Bone marrow (tissue), 2 donors: ENCODE data around the gene DYRK1B.
"Not testable (repeated sequence)": the region's sequence is repeated elsewhere in the genome, so short reads cannot be mapped to it uniquely, and the experiment has no call there.

ENCODE experiments used
- DNase-seq, 2 donors: peaks; one replicate each; lab custom pipeline; 2025; lab: John Stamatoyannopoulos, UW

The DYRK1B gene

GRCh38 chr19:39833464-39834286 lies at the start of gene DYRK1B:
Gene DYRK1B (minus strand): TSS chr19:39834162. CDS start chr19:39831867, 2,295 bp downstream.
- DNase-seq = peak; percentile 95 to 98

GRCh38 chr19:39882645-39883044 lies 48.7 kb upstream of the DYRK1B start:
- not testable (repeated sequence) for DNase-seq

GRCh38 chr19:39881495-39882110 lies 47.6 kb upstream of the DYRK1B start:
- peak in 1 of 2 donors; percentile 19 for DNase-seq

GRCh38 chr19:39880241-39880640 lies 46.3 kb upstream of the DYRK1B start:
- not testable (repeated sequence) for DNase-seq

- not testable (repeated sequence) for DNase-seq
Observed at GRCh38 chr19:39879796-39880195, 45.8 kb upstream of the DYRK1B start.

- not testable (repeated sequence) for DNase-seq
Observed at GRCh38 chr19:39878866-39879265, 44.9 kb upstream of the DYRK1B start.

- no peak for DNase-seq
Observed at GRCh38 chr19:39878398-39878797, 44.4 kb upstream of the DYRK1B start.

- not testable (repeated sequence) for DNase-seq
Observed at GRCh38 chr19:39877982-39878381, 44.0 kb upstream of the DYRK1B start.

GRCh38 chr19:39877488-39877887 lies 43.5 kb upstream of the DYRK1B start:
- not testable (repeated sequence) for DNase-seq

GRCh38 chr19:39876486-39876885 lies 42.5 kb upstream of the DYRK1B start:
- DNase-seq = not testable (repeated sequence)

- DNase-seq = not testable (repeated sequence)
Observed at GRCh38 chr19:39875401-39875864, 41.5 kb upstream of the DYRK1B start.

GRCh38 chr19:39874404-39874803 lies 40.4 kb upstream of the DYRK1B start:
- DNase-seq = no peak

- DNase-seq = no peak
Observed at GRCh38 chr19:39873385-39873784, 39.4 kb upstream of the DYRK1B start.

GRCh38 chr19:39871886-39872866 lies 38.2 kb upstream of the DYRK1B start:
- DNase-seq = no peak

GRCh38 chr19:39871362-39871761 lies 37.4 kb upstream of the DYRK1B start:
- DNase-seq = no peak

- DNase-seq = no peak
Observed at GRCh38 chr19:39870171-39870971, 36.4 kb upstream of the DYRK1B start.

- no peak for DNase-seq
Observed at GRCh38 chr19:39867952-39868351, 34.0 kb upstream of the DYRK1B start.

- no peak for DNase-seq
Observed at GRCh38 chr19:39867133-39867532, 33.2 kb upstream of the DYRK1B start.

- DNase-seq = no peak
Observed at GRCh38 chr19:39865953-39866352, 32.0 kb upstream of the DYRK1B start.

GRCh38 chr19:39865186-39865585 lies 31.2 kb upstream of the DYRK1B start:
- no peak for DNase-seq

- no peak for DNase-seq
Observed at GRCh38 chr19:39864118-39864517, 30.2 kb upstream of the DYRK1B start.
